ENCODE data around the gene HIBCH.
"Not testable (repeated sequence)": the region's sequence is repeated elsewhere in the genome, so short reads cannot be mapped to it uniquely, and the experiment has no call there.

HIBCH gene

GRCh38 chr2:190315273-190315672 is 4.4 kb downstream of the HIBCH start:
- WGBS, 2 donors (ENCODE audit: extremely low coverage in 2 of 2, insufficient read length in 2 of 2, insufficient replicate concordance in 1 of 2) = no CpG with 5 or more reads among the region's 2 CpGs
- no peak for DNase-seq (ENCODE audit: low spot score)
- H3K4me1 ChIP-seq (ENCODE audit: control insufficient read depth in 2 of 2, insufficient read depth in 1 of 2, low read depth in 1 of 2, low read length in 2 of 2) = peaks cover 4% of the 10 kb centered on the region in 2 donors
- no peaks in the 10 kb centered on the region for H3K9me3 ChIP-seq (replicated peaks in 1 of 2; ENCODE audit: control insufficient read depth in 2 of 2, insufficient read depth in 1 of 2, low read depth in 1 of 2, low read length in 2 of 2)
- no peak overlapping the region for H3K27ac ChIP-seq (replicated peaks; ENCODE audit: low read length)
- no peak overlapping the region for H2AK5ac ChIP-seq (ENCODE audit: low read depth, low read length)
- H2BK12ac ChIP-seq (ENCODE audit: low read length) = no peak overlapping the region
- no peak overlapping the region for H3K4ac ChIP-seq (ENCODE audit: low read length)
- no peak overlapping the region for H4K8ac ChIP-seq (ENCODE audit: low read depth, low read length)
- peaks cover 0 to 38% of the 10 kb centered on the region in 2 donors for H3K36me3 ChIP-seq (replicated peaks in 1 of 2; ENCODE audit: control insufficient read depth in 2 of 2, insufficient read depth in 2 of 2, low read length in 2 of 2)
- H2BK120ac ChIP-seq (ENCODE audit: low read depth, low read length) = no peak overlapping the region
- H3K27me3 ChIP-seq (ENCODE audit: control insufficient read depth in 3 of 3, insufficient read depth in 3 of 3, low read depth in 1 of 3, low read length in 3 of 3) = no peaks in the 10 kb centered on the region
- H2BK15ac ChIP-seq (ENCODE audit: low read length) = no peak overlapping the region
- no peak overlapping the region for H3K18ac ChIP-seq (ENCODE audit: low read length)
- no peak overlapping the region for H4K91ac ChIP-seq (ENCODE audit: low read depth, low read length, poor library complexity)
- no peak overlapping the region for H2AFZ ChIP-seq (ENCODE audit: low read length)
- H2BK5ac ChIP-seq (ENCODE audit: low read length) = no peak overlapping the region
- no peak overlapping the region for H3K14ac ChIP-seq (ENCODE audit: low read length)
- no peak overlapping the region for H3K4me2 ChIP-seq (ENCODE audit: insufficient read depth, low read length, poor library complexity, severe bottlenecking)
- no peak overlapping the region for H3K4me3 ChIP-seq (ENCODE audit: low read length in 2 of 2)
- H3K79me1 ChIP-seq (ENCODE audit: low read depth, low read length) = peaks cover 4% of the 10 kb centered on the region
- no peak overlapping the region for H3K23ac ChIP-seq (ENCODE audit: low read depth, low read length, poor library complexity)
- H3K9ac ChIP-seq (ENCODE audit: low read depth, low read length, poor library complexity) = no peak overlapping the region

GRCh38 chr2:190313880-190314279 is 5.7 kb downstream of the HIBCH start:
- no peak overlapping the region for H3K9ac ChIP-seq (ENCODE audit: low read depth, low read length, poor library complexity)
- no peak overlapping the region for H4K8ac ChIP-seq (ENCODE audit: low read depth, low read length)
- no peak overlapping the region for H3K27ac ChIP-seq (replicated peaks; ENCODE audit: low read length)
- H2BK12ac ChIP-seq (ENCODE audit: low read length) = no peak overlapping the region
- no peak overlapping the region for H3K14ac ChIP-seq (ENCODE audit: low read length)
- no peak overlapping the region for H3K18ac ChIP-seq (ENCODE audit: low read length)
- no peak overlapping the region for H3K4ac ChIP-seq (ENCODE audit: low read length)
- no peak overlapping the region for H2BK120ac ChIP-seq (ENCODE audit: low read depth, low read length)
- no peaks in the 10 kb centered on the region for H3K27me3 ChIP-seq (ENCODE audit: control insufficient read depth in 3 of 3, insufficient read depth in 3 of 3, low read depth in 1 of 3, low read length in 3 of 3)
- no peak overlapping the region for H2AFZ ChIP-seq (ENCODE audit: low read length)
- H3K79me1 ChIP-seq (ENCODE audit: low read depth, low read length) = peaks cover 6% of the 10 kb centered on the region
- H2AK5ac ChIP-seq (ENCODE audit: low read depth, low read length) = no peak overlapping the region
- DNase-seq (ENCODE audit: low spot score) = no peak
- no peak overlapping the region for H2BK15ac ChIP-seq (ENCODE audit: low read length)
- WGBS, 2 donors (ENCODE audit: extremely low coverage in 2 of 2, insufficient read length in 2 of 2, insufficient replicate concordance in 1 of 2) = no CpG with 5 or more reads among the region's 1 CpG
- no peaks in the 10 kb centered on the region for H3K9me3 ChIP-seq (replicated peaks in 1 of 2; ENCODE audit: control insufficient read depth in 2 of 2, insufficient read depth in 1 of 2, low read depth in 1 of 2, low read length in 2 of 2)
- no peak overlapping the region for H3K4me2 ChIP-seq (ENCODE audit: insufficient read depth, low read length, poor library complexity, severe bottlenecking)
- no peak overlapping the region for H3K23ac ChIP-seq (ENCODE audit: low read depth, low read length, poor library complexity)
- no peak overlapping the region for H2BK5ac ChIP-seq (ENCODE audit: low read length)
- no peak overlapping the region for H3K4me3 ChIP-seq (ENCODE audit: low read length in 2 of 2)
- H3K36me3 ChIP-seq (replicated peaks in 1 of 2; ENCODE audit: control insufficient read depth in 2 of 2, insufficient read depth in 2 of 2, low read length in 2 of 2) = peaks cover 0 to 52% of the 10 kb centered on the region in 2 donors
- H3K4me1 ChIP-seq (ENCODE audit: control insufficient read depth in 2 of 2, insufficient read depth in 1 of 2, low read depth in 1 of 2, low read length in 2 of 2) = peaks cover 4% of the 10 kb centered on the region in 2 donors
- no peak overlapping the region for H4K91ac ChIP-seq (ENCODE audit: low read depth, low read length, poor library complexity)

GRCh38 chr2:190312635-190313025 is 7.0 kb downstream of the HIBCH start:
- peaks cover 2 to 64% of the 10 kb centered on the region in 2 donors for H3K36me3 ChIP-seq (replicated peaks in 1 of 2; ENCODE audit: control insufficient read depth in 2 of 2, insufficient read depth in 2 of 2, low read length in 2 of 2)
- not testable (repeated sequence) for H2AFZ ChIP-seq (ENCODE audit: low read length); H3K27ac ChIP-seq (replicated peaks; ENCODE audit: low read length); H2BK120ac ChIP-seq (ENCODE audit: low read depth, low read length); H3K27me3 ChIP-seq (ENCODE audit: control insufficient read depth in 3 of 3, insufficient read depth in 3 of 3, low read depth in 1 of 3, low read length in 3 of 3); H2AK5ac ChIP-seq (ENCODE audit: low read depth, low read length); H3K4me2 ChIP-seq (ENCODE audit: insufficient read depth, low read length, poor library complexity, severe bottlenecking); H3K18ac ChIP-seq (ENCODE audit: low read length); H2BK15ac ChIP-seq (ENCODE audit: low read length); H3K14ac ChIP-seq (ENCODE audit: low read length); H2BK5ac ChIP-seq (ENCODE audit: low read length); H3K4ac ChIP-seq (ENCODE audit: low read length); H3K23ac ChIP-seq (ENCODE audit: low read depth, low read length, poor library complexity); H3K4me3 ChIP-seq (ENCODE audit: low read length in 2 of 2); H4K8ac ChIP-seq (ENCODE audit: low read depth, low read length); DNase-seq (ENCODE audit: low spot score); H4K91ac ChIP-seq (ENCODE audit: low read depth, low read length, poor library complexity); H3K79me1 ChIP-seq (ENCODE audit: low read depth, low read length); H3K9ac ChIP-seq (ENCODE audit: low read depth, low read length, poor library complexity); H2BK12ac ChIP-seq (ENCODE audit: low read length); H3K9me3 ChIP-seq (replicated peaks in 1 of 2; ENCODE audit: control insufficient read depth in 2 of 2, insufficient read depth in 1 of 2, low read depth in 1 of 2, low read length in 2 of 2); H3K4me1 ChIP-seq (ENCODE audit: control insufficient read depth in 2 of 2, insufficient read depth in 1 of 2, low read depth in 1 of 2, low read length in 2 of 2)
- no CpG with 5 or more reads among the region's 5 CpGs for WGBS, 2 donors (ENCODE audit: extremely low coverage in 2 of 2, insufficient read length in 2 of 2, insufficient replicate concordance in 1 of 2)

- no peak overlapping the region for H2BK120ac ChIP-seq (ENCODE audit: low read depth, low read length)
- H2BK15ac ChIP-seq (ENCODE audit: low read length) = no peak overlapping the region
- H3K9ac ChIP-seq (ENCODE audit: low read depth, low read length, poor library complexity) = no peak overlapping the region
- no peaks in the 10 kb centered on the region for H3K9me3 ChIP-seq (replicated peaks in 1 of 2; ENCODE audit: control insufficient read depth in 2 of 2, insufficient read depth in 1 of 2, low read depth in 1 of 2, low read length in 2 of 2)
- H3K79me1 ChIP-seq (ENCODE audit: low read depth, low read length) = peaks cover 4% of the 10 kb centered on the region
- H3K18ac ChIP-seq (ENCODE audit: low read length) = no peak overlapping the region
- no peak overlapping the region for H3K4me3 ChIP-seq (ENCODE audit: low read length in 2 of 2)
- no peak overlapping the region for H4K91ac ChIP-seq (ENCODE audit: low read depth, low read length, poor library complexity)
- no peak overlapping the region for H3K4me2 ChIP-seq (ENCODE audit: insufficient read depth, low read length, poor library complexity, severe bottlenecking)
- H3K4ac ChIP-seq (ENCODE audit: low read length) = no peak overlapping the region
- H3K27ac ChIP-seq (replicated peaks; ENCODE audit: low read length) = no peak overlapping the region
- H2BK12ac ChIP-seq (ENCODE audit: low read length) = no peak overlapping the region
- no peak overlapping the region for H4K8ac ChIP-seq (ENCODE audit: low read depth, low read length)
- WGBS, 2 donors (ENCODE audit: extremely low coverage in 2 of 2, insufficient read length in 2 of 2, insufficient replicate concordance in 1 of 2) = no CpG with 5 or more reads among the region's 7 CpGs
- DNase-seq (ENCODE audit: low spot score) = no peak
- H3K27me3 ChIP-seq (ENCODE audit: control insufficient read depth in 3 of 3, insufficient read depth in 3 of 3, low read depth in 1 of 3, low read length in 3 of 3) = no peaks in the 10 kb centered on the region
- no peaks in the 10 kb centered on the region for H3K4me1 ChIP-seq (ENCODE audit: control insufficient read depth in 2 of 2, insufficient read depth in 1 of 2, low read depth in 1 of 2, low read length in 2 of 2)
- no peak overlapping the region for H2AFZ ChIP-seq (ENCODE audit: low read length)
- no peak overlapping the region for H2AK5ac ChIP-seq (ENCODE audit: low read depth, low read length)
- H3K23ac ChIP-seq (ENCODE audit: low read depth, low read length, poor library complexity) = no peak overlapping the region
- H3K14ac ChIP-seq (ENCODE audit: low read length) = no peak overlapping the region
- peaks cover 2 to 65% of the 10 kb centered on the region in 2 donors for H3K36me3 ChIP-seq (replicated peaks in 1 of 2; ENCODE audit: control insufficient read depth in 2 of 2, insufficient read depth in 2 of 2, low read length in 2 of 2)
- H2BK5ac ChIP-seq (ENCODE audit: low read length) = no peak overlapping the region
Observed at GRCh38 chr2:190311893-190312634, 7.6 kb downstream of the HIBCH start.

All from neuronal stem cell (in vitro differentiated cells).